ENCODE results near the gene ATXN7. TPM values are rescaled to one million over a fixed set of nuclear protein-coding genes. Genes with fewer than 3 reads are reported as not detected.

ATXN7 gene
- total and polyA plus RNA-seq, 2 of the 13 experiments (the other 11 are each of a cell fraction or from before 2014, with no cell fraction given) = 13.8 to 20.0 TPM

GRCh38 chr3:63863150-63864007, at the start of gene ATXN7, which contains the start of gene THOC7 (continued):
- no peak for TF ChIP-seq ZNF33A (CRISPR knock-in tag; IDR thresholded peaks at IDR 0.05; ENCODE audit: borderline replicate concordance)
- no peak; the same call in 1 of the 2 replicates for TF ChIP-seq KMT2A (CRISPR knock-in tag; IDR thresholded peaks at IDR 0.05)
- no peak for TF ChIP-seq STAT5B (CRISPR knock-in tag; IDR thresholded peaks at IDR 0.05)
- TF ChIP-seq FOXM1 (CRISPR knock-in tag; IDR thresholded peaks at IDR 0.05) = no peak
- no peak for TF ChIP-seq TIGD3 (CRISPR knock-in tag; IDR thresholded peaks at IDR 0.05; ENCODE audit: borderline replicate concordance)
- no peak for TF ChIP-seq NFE2L1 (CRISPR knock-in tag; IDR thresholded peaks at IDR 0.05; ENCODE audit: borderline replicate concordance)
- TF ChIP-seq EED (CRISPR knock-in tag; IDR thresholded peaks at IDR 0.05) = 0 out of 2 replicates have a peak, but pooled peaks have one; percentile 32
- no peak for TF ChIP-seq ZNF512 (CRISPR knock-in tag; IDR thresholded peaks at IDR 0.05)
- TF ChIP-seq ZNF101 (CRISPR knock-in tag; IDR thresholded peaks at IDR 0.05; ENCODE audit: borderline replicate concordance, low read depth) = 0 out of 2 replicates have a peak, but pooled peaks have one; percentile 65
- no peak; the same call in 1 of the 2 replicates for TF ChIP-seq NR2F2 (IDR thresholded peaks at IDR 0.05; ENCODE audit: borderline replicate concordance, low read depth)
- no peak for TF ChIP-seq BRCA1 (CRISPR knock-in tag; IDR thresholded peaks at IDR 0.05)
- no peak for TF ChIP-seq BCLAF1 (IDR thresholded peaks at IDR 0.05)
- TF ChIP-seq PRPF4 (IDR thresholded peaks at IDR 0.05; ENCODE audit: low read depth, low read length, poor library complexity, severe bottlenecking) = no peak
- no peak for TF ChIP-seq PREB (CRISPR knock-in tag; IDR thresholded peaks at IDR 0.05)
- no peak for TF ChIP-seq NFE2 (CRISPR knock-in tag; IDR thresholded peaks at IDR 0.05)
- TF ChIP-seq NR2F1 (CRISPR knock-in tag; IDR thresholded peaks at IDR 0.05) = 0 out of 4 replicates have a peak, but pooled peaks of 1 of the 2 experiments have one; percentile 45
- no peak for TF ChIP-seq MIXL1 (CRISPR knock-in tag; IDR thresholded peaks at IDR 0.05)
- no peak for TF ChIP-seq ZFP37 (CRISPR knock-in tag; IDR thresholded peaks at IDR 0.05; ENCODE audit: borderline replicate concordance)
- TF ChIP-seq ZFP36L1 (CRISPR knock-in tag; IDR thresholded peaks at IDR 0.05) = no peak
- TF ChIP-seq NRL (CRISPR knock-in tag; IDR thresholded peaks at IDR 0.05; ENCODE audit: borderline replicate concordance) = 0 out of 2 replicates have a peak, but pooled peaks have one; percentile 27

Measured in HepG2 (cell line).